HUES6 (cell line): ENCODE measurements around the gene SLC30A1.
"Not testable (repeated sequence)": the region's sequence is repeated elsewhere in the genome, so short reads cannot be mapped to it uniquely, and the experiment has no call there.

Experiments
- H3K27ac ChIP-seq: 2 replicates; pipeline ENCODE4 v1.7.0; 2013; ENCODE audit warnings: low read depth, mild to moderate bottlenecking, low read length, inconsistent platforms
- H3K27me3 ChIP-seq: 2 replicates; pipeline ENCODE4 v1.6.1; 2013; ENCODE audit warnings: low read length; ENCODE audit not compliant: control insufficient read depth, insufficient read depth
- H3K36me3 ChIP-seq: 2 replicates; pipeline ENCODE4 v1.6.1; 2013; ENCODE audit warnings: low read length; ENCODE audit not compliant: control insufficient read depth, insufficient read depth
- H3K4me1 ChIP-seq: 2 replicates; pipeline ENCODE4 v1.6.1; 2013; ENCODE audit warnings: low read length; ENCODE audit not compliant: control insufficient read depth, insufficient read depth
- H3K4me3 ChIP-seq: 2 replicates; pipeline ENCODE4 v1.5.1; 2013; ENCODE audit warnings: low read depth, low read length
- H3K9ac ChIP-seq: one replicate; pipeline ENCODE4 v1.6.1; 2013; ENCODE audit warnings: mild to moderate bottlenecking, low read length
- H3K9me3 ChIP-seq: 2 replicates; pipeline ENCODE4 v1.6.1; 2013; ENCODE audit warnings: low read depth, low read length; ENCODE audit not compliant: control insufficient read depth, insufficient read depth

Gene SLC30A1

GRCh38 chr1:211580303-211580687 lies 1.3 kb upstream of the SLC30A1 start:
- Histone ChIP-seq H3K9ac (no peak overlapping the region), H3K9me3 (no peaks in the 10 kb centered on the region), H3K27me3 (no peaks in the 10 kb centered on the region), H3K4me1 (peaks cover 26% of the 10 kb centered on the region), H3K4me3 (peak overlapping the region; percentile 60; the same call in 1 of the 2 replicates), H3K36me3 (peaks cover 8% of the 10 kb centered on the region), H3K27ac (no peak overlapping the region; the same call in 1 of the 2 replicates)

GRCh38 chr1:211579440-211580302 lies 710 bp upstream of the SLC30A1 start:
- Histone ChIP-seq H3K27ac (no peak overlapping the region; the same call in 1 of the 2 replicates), H3K4me3 (peak overlapping the region; percentile 60), H3K9me3 (no peaks in the 10 kb centered on the region), H3K9ac (peak overlapping the region; percentile 50), H3K4me1 (peaks cover 29% of the 10 kb centered on the region), H3K27me3 (no peaks in the 10 kb centered on the region), H3K36me3 (peaks cover 13% of the 10 kb centered on the region)

- H3K9me3 ChIP-seq, result no peaks in the 10 kb centered on the region
- H3K27me3 ChIP-seq, result no peaks in the 10 kb centered on the region
- H3K4me3 ChIP-seq, result peak overlapping the region; percentile 83
- H3K36me3 ChIP-seq, result peaks cover 15% of the 10 kb centered on the region
- H3K4me1 ChIP-seq, result peaks cover 29% of the 10 kb centered on the region
- H3K27ac ChIP-seq, result peak overlapping the region; percentile 5; the same call in 1 of the 2 replicates
- H3K9ac ChIP-seq, result peak overlapping the region; percentile 96
These were observed 932 bp downstream of the SLC30A1 start for GRCh38 chr1:211577819-211578639.

GRCh38 chr1:211577277-211577818 lies 1.6 kb downstream of the SLC30A1 start:
- H3K9me3 ChIP-seq, result no peaks in the 10 kb centered on the region
- no peaks in the 10 kb centered on the region for H3K27me3 ChIP-seq
- peak overlapping the region; percentile 83 for H3K4me3 ChIP-seq
- peaks cover 29% of the 10 kb centered on the region for H3K4me1 ChIP-seq
- peaks cover 15% of the 10 kb centered on the region for H3K36me3 ChIP-seq
- peak overlapping the region; percentile 96 for H3K9ac ChIP-seq
- no peak overlapping the region; the same call in 1 of the 2 replicates for H3K27ac ChIP-seq

- Histone ChIP-seq H3K4me1 (peaks cover 27% of the 10 kb centered on the region), H3K27ac (no peak overlapping the region), H3K4me3 (peak overlapping the region; percentile 83), H3K36me3 (peaks cover 15% of the 10 kb centered on the region), H3K9me3 (no peaks in the 10 kb centered on the region), H3K9ac (peak overlapping the region; percentile 96), H3K27me3 (no peaks in the 10 kb centered on the region)
These were observed 2.2 kb downstream of the SLC30A1 start for GRCh38 chr1:211576717-211577116.

- H3K4me3 ChIP-seq, result no peak overlapping the region
- no peak overlapping the region for H3K27ac ChIP-seq
These were observed 4.3 kb downstream of the SLC30A1 start for GRCh38 chr1:211574705-211575104.

GRCh38 chr1:211571998-211572397 lies 7.0 kb downstream of the SLC30A1 start:
- Histone ChIP-seq H3K27me3 (no peaks in the 10 kb centered on the region), H3K36me3 (peaks cover 15% of the 10 kb centered on the region), H3K4me3 (no peak overlapping the region), H3K4me1 (peaks cover 6% of the 10 kb centered on the region; the same call in 1 of the 2 replicates), H3K9me3 (no peaks in the 10 kb centered on the region), H3K27ac (no peak overlapping the region), H3K9ac (no peak overlapping the region)

More at GRCh38 chr1:211574705-211575104, 4.3 kb downstream of the SLC30A1 start:
- Histone ChIP-seq H3K9me3 (no peaks in the 10 kb centered on the region), H3K27me3 (no peaks in the 10 kb centered on the region), H3K36me3 (peaks cover 15% of the 10 kb centered on the region), H3K9ac (no peak overlapping the region), H3K4me1 (peaks cover 6% of the 10 kb centered on the region; the same call in 1 of the 2 replicates)

GRCh38 chr1:211570378-211570777 lies 8.6 kb downstream of the SLC30A1 start:
- not testable (repeated sequence) for H3K27me3 ChIP-seq, H3K9me3 ChIP-seq, H3K4me3 ChIP-seq, H3K4me1 ChIP-seq, H3K27ac ChIP-seq, H3K9ac ChIP-seq, H3K36me3 ChIP-seq

- Histone ChIP-seq H3K9ac (no peak overlapping the region), H3K36me3 (no peaks in the 10 kb centered on the region)
These were observed 12.4 kb downstream of the SLC30A1 start for GRCh38 chr1:211566431-211567025.

GRCh38 chr1:211564084-211564483 lies 14.9 kb downstream of the SLC30A1 start:
- Histone ChIP-seq H3K27ac (no peak overlapping the region), H3K4me1 (no peaks in the 10 kb centered on the region), H3K4me3 (no peak overlapping the region), H3K9ac (no peak overlapping the region), H3K36me3 (no peaks in the 10 kb centered on the region), H3K27me3 (no peaks in the 10 kb centered on the region), H3K9me3 (no peaks in the 10 kb centered on the region)

More at GRCh38 chr1:211566431-211567025, 12.4 kb downstream of the SLC30A1 start:
- Histone ChIP-seq H3K4me1 (no peaks in the 10 kb centered on the region), H3K27ac (no peak overlapping the region), H3K4me3 (no peak overlapping the region), H3K27me3 (no peaks in the 10 kb centered on the region), H3K9me3 (no peaks in the 10 kb centered on the region)
